ENCODE measurements around the gene IL1RAPL1. TPM values are rescaled to one million over a fixed set of nuclear protein-coding genes. Genes with fewer than 3 reads are reported as not detected.

The IL1RAPL1 gene
- total RNA-seq, 2 donors from 2014 or later, result 0.66 to 1.1 TPM

DNA sequence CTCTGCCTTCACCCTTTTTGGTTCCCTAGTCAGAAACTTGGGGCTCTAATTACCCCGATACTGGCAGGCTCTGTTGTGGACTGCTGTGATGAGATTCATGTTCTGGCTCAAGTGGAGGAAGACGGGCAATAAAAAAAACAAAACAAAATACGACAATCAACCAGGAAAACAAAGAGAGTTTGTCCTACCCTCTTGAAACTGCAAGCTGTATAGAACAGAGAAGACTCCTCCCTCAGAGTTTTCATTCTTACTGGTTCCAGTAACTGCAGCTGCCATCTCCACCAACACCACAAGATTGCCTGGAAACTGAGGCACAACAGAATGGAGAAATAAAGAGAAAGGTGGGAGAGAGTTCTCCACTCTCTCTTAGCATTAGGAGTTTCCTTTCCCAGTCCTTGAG, 11.1 kb upstream of the IL1RAPL1 start:
- Histone ChIP-seq H3K9ac (ENCODE audit: extremely low read depth, low read length, poor library complexity, severe bottlenecking) (no peak overlapping the region), H3K27me3 (ENCODE audit: control insufficient read depth, insufficient read depth, low read length, poor library complexity, severe bottlenecking) (no peaks in the 10 kb centered on the region), H3K9me3 (ENCODE audit: control insufficient read depth, low read length) (no peaks in the 10 kb centered on the region), H3K36me3 (ENCODE audit: control insufficient read depth, insufficient read depth, low read length) (no peaks in the 10 kb centered on the region), H3K4me3 (ENCODE audit: low read length) (no peak overlapping the region), H3K4me1 (ENCODE audit: control insufficient read depth, insufficient read depth, low read length) (no peaks in the 10 kb centered on the region), H3K27ac (ENCODE audit: low read depth, low read length) (no peak overlapping the region)
- TF ChIP-seq, protein P1, sequence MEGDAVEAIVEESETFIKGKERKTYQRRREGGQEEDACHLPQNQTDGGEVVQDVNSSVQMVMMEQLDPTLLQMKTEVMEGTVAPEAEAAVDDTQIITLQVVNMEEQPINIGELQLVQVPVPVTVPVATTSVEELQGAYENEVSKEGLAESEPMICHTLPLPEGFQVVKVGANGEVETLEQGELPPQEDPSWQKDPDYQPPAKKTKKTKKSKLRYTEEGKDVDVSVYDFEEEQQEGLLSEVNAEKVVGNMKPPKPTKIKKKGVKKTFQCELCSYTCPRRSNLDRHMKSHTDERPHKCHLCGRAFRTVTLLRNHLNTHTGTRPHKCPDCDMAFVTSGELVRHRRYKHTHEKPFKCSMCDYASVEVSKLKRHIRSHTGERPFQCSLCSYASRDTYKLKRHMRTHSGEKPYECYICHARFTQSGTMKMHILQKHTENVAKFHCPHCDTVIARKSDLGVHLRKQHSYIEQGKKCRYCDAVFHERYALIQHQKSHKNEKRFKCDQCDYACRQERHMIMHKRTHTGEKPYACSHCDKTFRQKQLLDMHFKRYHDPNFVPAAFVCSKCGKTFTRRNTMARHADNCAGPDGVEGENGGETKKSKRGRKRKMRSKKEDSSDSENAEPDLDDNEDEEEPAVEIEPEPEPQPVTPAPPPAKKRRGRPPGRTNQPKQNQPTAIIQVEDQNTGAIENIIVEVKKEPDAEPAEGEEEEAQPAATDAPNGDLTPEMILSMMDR (conservative IDR thresholded peaks at IDR 0.05), result no peak
- Mint-ChIP-seq H3K4me1 (peaks cover 11% of the 10 kb centered on the region), H3K4me3 (no peak overlapping the region), H3K27ac (no peak overlapping the region), H3K36me3 (ENCODE audit: low read depth) (no peaks in the 10 kb centered on the region), H3K27me3 (ENCODE audit: insufficient read depth) (no peaks in the 10 kb centered on the region), H3K9me3 (no peaks in the 10 kb centered on the region)
- DNase-seq, result no peak
- WGBS, 2 experiments (ENCODE audit: insufficient coverage in 1 of 2, insufficient read length in 1 of 2), result 100% methylated on average over 2 of the region's 3 CpGs; no CpG with 5 or more reads in 1 of the 2 experiments

DNA sequence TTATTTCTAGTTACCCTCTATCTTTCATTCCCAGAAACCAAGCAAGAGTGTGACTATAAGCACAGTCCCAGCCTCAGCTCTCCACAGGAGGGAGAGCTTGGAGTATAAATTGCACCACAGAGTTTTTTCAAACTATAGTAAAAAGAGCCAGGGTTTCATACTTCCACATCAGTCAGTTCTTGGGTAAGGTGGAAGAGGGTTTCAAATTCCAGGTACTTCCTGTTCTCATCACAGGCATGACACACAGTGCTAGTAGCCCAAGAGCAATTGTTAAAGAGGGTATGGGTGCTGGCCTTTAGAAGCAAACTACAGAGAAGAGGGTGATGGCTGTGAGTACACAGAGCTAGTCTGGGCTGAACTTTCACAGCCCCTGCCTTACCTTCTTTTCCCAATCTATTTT, 5.7 kb upstream of the IL1RAPL1 start:
- TF ChIP-seq, protein P1 (conservative IDR thresholded peaks at IDR 0.05), result no peak
- Mint-ChIP-seq H3K4me3 (no peak overlapping the region), H3K27me3 (ENCODE audit: insufficient read depth) (peaks cover 13% of the 10 kb centered on the region), H3K4me1 (peaks cover 15% of the 10 kb centered on the region), H3K9me3 (no peaks in the 10 kb centered on the region), H3K27ac (no peak overlapping the region), H3K36me3 (ENCODE audit: low read depth) (no peaks in the 10 kb centered on the region)
- Histone ChIP-seq H3K4me1 (ENCODE audit: control insufficient read depth, insufficient read depth, low read length) (no peaks in the 10 kb centered on the region), H3K36me3 (ENCODE audit: control insufficient read depth, insufficient read depth, low read length) (no peaks in the 10 kb centered on the region), H3K27me3 (ENCODE audit: control insufficient read depth, insufficient read depth, low read length, poor library complexity, severe bottlenecking) (peaks cover 16% of the 10 kb centered on the region), H3K9ac (ENCODE audit: extremely low read depth, low read length, poor library complexity, severe bottlenecking) (no peak overlapping the region), H3K27ac (ENCODE audit: low read depth, low read length) (no peak overlapping the region), H3K4me3 (ENCODE audit: low read length) (no peak overlapping the region), H3K9me3 (ENCODE audit: control insufficient read depth, low read length) (no peaks in the 10 kb centered on the region)
- DNase-seq, result no peak

DNA sequence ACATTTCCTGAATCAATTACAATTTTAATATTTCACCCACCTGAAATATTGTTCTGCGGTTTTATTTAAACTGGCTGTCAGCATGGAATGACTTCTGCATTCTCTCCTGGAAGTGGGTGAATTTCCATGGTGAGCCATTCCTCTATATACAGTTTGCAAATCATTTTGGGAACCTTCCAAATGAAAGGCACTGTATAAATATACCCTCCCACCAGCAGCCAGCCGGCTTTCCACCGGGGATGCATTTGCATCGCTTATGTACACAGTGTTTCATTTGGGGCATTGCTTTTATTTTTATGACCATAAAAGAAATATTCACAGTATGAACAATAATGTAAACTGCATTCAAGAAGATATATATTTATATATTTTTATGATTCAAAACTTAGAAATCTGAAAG, 4.7 kb upstream of the IL1RAPL1 start:
- H3K4me1 ChIP-seq (ENCODE audit: control insufficient read depth, insufficient read depth, low read length), result no peaks in the 10 kb centered on the region
- Mint-ChIP-seq H3K4me3 (no peak overlapping the region), H3K36me3 (ENCODE audit: low read depth) (no peaks in the 10 kb centered on the region), H3K27me3 (ENCODE audit: insufficient read depth) (peaks cover 13% of the 10 kb centered on the region), H3K4me1 (peaks cover 15% of the 10 kb centered on the region), H3K27ac (no peak overlapping the region), H3K9me3 (no peaks in the 10 kb centered on the region)
- H3K9ac ChIP-seq (ENCODE audit: extremely low read depth, low read length, poor library complexity, severe bottlenecking), result no peak overlapping the region
- 94% methylated on average over 3 of the region's 4 CpGs; no CpG with 5 or more reads in 1 of the 2 experiments for WGBS, 2 experiments (ENCODE audit: insufficient coverage in 1 of 2, insufficient read length in 1 of 2)
- TF ChIP-seq, protein P1 (conservative IDR thresholded peaks at IDR 0.05), result no peak
- no peak for DNase-seq
- no peaks in the 10 kb centered on the region for H3K9me3 ChIP-seq (ENCODE audit: control insufficient read depth, low read length)
- H3K36me3 ChIP-seq (ENCODE audit: control insufficient read depth, insufficient read depth, low read length), result no peaks in the 10 kb centered on the region
- peaks cover 24% of the 10 kb centered on the region for H3K27me3 ChIP-seq (ENCODE audit: control insufficient read depth, insufficient read depth, low read length, poor library complexity, severe bottlenecking)
- no peak overlapping the region for H3K27ac ChIP-seq (ENCODE audit: low read depth, low read length)
- H3K4me3 ChIP-seq (ENCODE audit: low read length), result no peak overlapping the region
